Glutamatergic neuron (in vitro differentiated cells): Measurements from ENCODE around the gene ALOX5. TPM values are rescaled to one million over a fixed set of nuclear protein-coding genes. Genes with fewer than 3 reads are reported as not detected.
A peak's percentile ranks its signal among the peaks of the same experiment; 100 is the strongest.
"Not testable (repeated sequence)": the region's sequence is repeated elsewhere in the genome, so short reads cannot be mapped to it uniquely, and the experiment has no call there.

Source experiments
- DNase-seq: peaks from one replicate; pipeline ENCODE4 v3.0.0; 2022
- H3K27ac Mint-ChIP-seq: one replicate; pipeline ENCODE4 v1.8.0; 2020; ENCODE audit warnings: mild to moderate bottlenecking, mixed read lengths, inconsistent platforms; ENCODE audit not compliant: unreplicated experiment
- H3K27me3 Mint-ChIP-seq: one replicate; pipeline ENCODE4 v1.8.0; 2020; ENCODE audit warnings: mild to moderate bottlenecking, moderate library complexity, mixed read lengths, inconsistent platforms; ENCODE audit not compliant: unreplicated experiment
- H3K36me3 Mint-ChIP-seq: one replicate; pipeline ENCODE4 v1.8.0; 2020; ENCODE audit warnings: mild to moderate bottlenecking, mixed read lengths, inconsistent platforms; ENCODE audit not compliant: unreplicated experiment
- H3K4me1 Mint-ChIP-seq: one replicate; pipeline ENCODE4 v1.8.0; 2020; ENCODE audit warnings: mild to moderate bottlenecking, low read depth, mixed read lengths, inconsistent platforms; ENCODE audit not compliant: unreplicated experiment
- H3K4me3 Mint-ChIP-seq: one replicate; pipeline ENCODE4 v1.8.0; 2020; ENCODE audit warnings: mild to moderate bottlenecking, mixed read lengths, inconsistent platforms; ENCODE audit not compliant: unreplicated experiment
- H3K9me3 Mint-ChIP-seq: one replicate; pipeline ENCODE4 v1.8.0; 2020; ENCODE audit warnings: mild to moderate bottlenecking, moderate library complexity, mixed read lengths, inconsistent platforms; ENCODE audit not compliant: unreplicated experiment
- CTCF ChIP-seq: fragments of 200-600 bp; sonication (generic); IDR thresholded peaks from one replicate; pipeline ENCODE4 v1.5.0; 2021; ENCODE audit not compliant: partially characterized antibody, unreplicated experiment
- total RNA-seq: library from RNA; stranded (reverse); fragmentation: NEBNext Ultra II Directional; extraction: Animal tissue kit (Norgen Biotek cat#: 25700); gene quantifications from one replicate; pipeline ENCODE4 v1.2.1, GENCODE V29; 2021; ENCODE audit not compliant: unreplicated experiment

The ALOX5 gene
- total RNA-seq, 1 donor from 2014 or later: 8.4 TPM

- no peaks in the 10 kb centered on the region for H3K36me3 Mint-ChIP-seq
- no peak for TF ChIP-seq CTCF
- DNase-seq: no peak
- H3K27me3 Mint-ChIP-seq: peaks cover 2% of the 10 kb centered on the region
- peaks cover 4% of the 10 kb centered on the region for H3K9me3 Mint-ChIP-seq
- H3K27ac Mint-ChIP-seq: peak overlapping the region; percentile 36
- no peak overlapping the region for H3K4me3 Mint-ChIP-seq
- H3K4me1 Mint-ChIP-seq: no peaks in the 10 kb centered on the region
Observed at GRCh38 chr10:45409782-45410181, 35.8 kb downstream of the ALOX5 start.

GRCh38 chr10:45410489-45410806 is 36.4 kb downstream of the ALOX5 start:
- TF ChIP-seq CTCF: no peak
- no peaks in the 10 kb centered on the region for H3K4me1 Mint-ChIP-seq
- no peak for DNase-seq
- no peak overlapping the region for H3K27ac Mint-ChIP-seq
- no peaks in the 10 kb centered on the region for H3K36me3 Mint-ChIP-seq
- peaks cover 4% of the 10 kb centered on the region for H3K9me3 Mint-ChIP-seq
- H3K27me3 Mint-ChIP-seq: peaks cover 2% of the 10 kb centered on the region
- no peak overlapping the region for H3K4me3 Mint-ChIP-seq

GRCh38 chr10:45410807-45411606 is 37.0 kb downstream of the ALOX5 start:
- peaks cover 2% of the 10 kb centered on the region for H3K27me3 Mint-ChIP-seq
- no peak for DNase-seq
- H3K27ac Mint-ChIP-seq: no peak overlapping the region

GRCh38 chr10:45411607-45411940 is 37.6 kb downstream of the ALOX5 start:
- peaks cover 4% of the 10 kb centered on the region for H3K9me3 Mint-ChIP-seq
- no peak overlapping the region for H3K4me3 Mint-ChIP-seq
- H3K4me1 Mint-ChIP-seq: no peaks in the 10 kb centered on the region
- no peak for TF ChIP-seq CTCF
- peaks cover 4% of the 10 kb centered on the region for H3K36me3 Mint-ChIP-seq
- no peak for DNase-seq
- no peak overlapping the region for H3K27ac Mint-ChIP-seq
- peaks cover 3% of the 10 kb centered on the region for H3K27me3 Mint-ChIP-seq

More at GRCh38 chr10:45410807-45411606, 37.0 kb downstream of the ALOX5 start:
- no peak for TF ChIP-seq CTCF
- no peaks in the 10 kb centered on the region for H3K4me1 Mint-ChIP-seq
- H3K36me3 Mint-ChIP-seq: no peaks in the 10 kb centered on the region
- peaks cover 4% of the 10 kb centered on the region for H3K9me3 Mint-ChIP-seq
- no peak overlapping the region for H3K4me3 Mint-ChIP-seq

GRCh38 chr10:45415062-45415461 is 41.0 kb downstream of the ALOX5 start:
- not testable (repeated sequence) for H3K9me3 Mint-ChIP-seq, H3K36me3 Mint-ChIP-seq, H3K4me1 Mint-ChIP-seq, DNase-seq, H3K4me3 Mint-ChIP-seq, H3K27ac Mint-ChIP-seq
- peaks cover 12% of the 10 kb centered on the region for H3K27me3 Mint-ChIP-seq
